HepG2 (cell line): Measurements from ENCODE around the gene TSPAN18. TPM values are rescaled to one million over a fixed set of nuclear protein-coding genes. Genes with fewer than 3 reads are reported as not detected.

Source experiments
- GTF3A ChIP-seq: sonication (generic); formaldehyde crosslinking; conservative IDR thresholded peaks from 2 replicates; pipeline ENCODE4 v1.4.0; 2020; ENCODE audit warnings: mild to moderate bottlenecking, missing genetic modification reagents
- KLF15 ChIP-seq: sonication (generic); formaldehyde crosslinking; IDR thresholded peaks from 2 replicates; pipeline ENCODE4 v1.8.1; 2023; ENCODE audit warnings: borderline replicate concordance, mild to moderate bottlenecking, inconsistent platforms, missing genetic modification reagents, mixed read lengths
- SIN3A ChIP-seq: IDR thresholded peaks from 2 replicates; pipeline ENCODE4 v1.6.1; 2011; ENCODE audit warnings: low read depth, mild to moderate bottlenecking, control low read depth, low read length, borderline replicate concordance
- ZNF121 ChIP-seq: sonication (generic); formaldehyde crosslinking; IDR thresholded peaks from 2 replicates; pipeline ENCODE4 v1.5.0; 2020; ENCODE audit warnings: mild to moderate bottlenecking, missing genetic modification reagents
- ZNF234 ChIP-seq: sonication (generic); formaldehyde crosslinking; conservative IDR thresholded peaks from 2 replicates; pipeline ENCODE4 v1.5.1; 2020; ENCODE audit warnings: mild to moderate bottlenecking, missing genetic modification reagents
- ZNF331 ChIP-seq: sonication (generic); formaldehyde crosslinking; IDR thresholded peaks from 2 replicates; pipeline ENCODE4 v1.4.0; 2020; ENCODE audit warnings: missing genetic modification reagents
- ZNF713 ChIP-seq: sonication (generic); formaldehyde crosslinking; IDR thresholded peaks from 2 replicates; pipeline ENCODE4 v1.4.0; 2020; ENCODE audit warnings: mild to moderate bottlenecking, missing genetic modification reagents
- polyA plus RNA-seq, 8 experiments: library from polyadenylated mRNA; depleted of rRNA in 3 of 8; stranded (reverse) in 7 of 8; unstranded in 1 of 8; fragments of >200 nt; fragmentation: Illumina TruSeq in 4 of 8; extraction: Trizol in 4 of 8; gene quantifications; 2 replicates each; pipeline versions ENCODE4 v1.2.1 to v1.2.3, GENCODE V29; 2011 to 2016; ENCODE audit warnings: low read depth in 4 of 8, missing spikeins in 1 of 8, mixed read lengths in 1 of 8; ENCODE audit not compliant: insufficient read depth in 1 of 8
- total RNA-seq, 5 experiments: library from RNA; depleted of rRNA; stranded (reverse); fragments of >200 nt; fragmentation: Illumina TruSeq; extraction: Trizol; gene quantifications; 2 replicates each; pipeline ENCODE4 v1.2.3, GENCODE V29; 2016; ENCODE audit warnings: low read depth in 1 of 5
- TF ChIP-seq, protein P1 (sequence below): sonication (generic); formaldehyde crosslinking; IDR thresholded peaks from 2 replicates; pipeline ENCODE4 v1.4.0; 2020; ENCODE audit warnings: mild to moderate bottlenecking, missing genetic modification reagents, borderline replicate concordance
- TF ChIP-seq, protein P2 (sequence below): IDR thresholded peaks from 2 replicates; pipeline ENCODE4 v1.6.1; 2016; ENCODE audit warnings: control low read depth
- TF ChIP-seq, protein P3 (sequence below): sonication (generic); formaldehyde crosslinking; conservative IDR thresholded peaks from 2 replicates; pipeline ENCODE4 v1.8.0; 2022; ENCODE audit warnings: mild to moderate bottlenecking, moderate library complexity, missing genetic modification reagents
- TF ChIP-seq, protein P4 (sequence below): sonication (generic); formaldehyde crosslinking; IDR thresholded peaks from 2 replicates; pipeline ENCODE4 v1.9.0; 2021; ENCODE audit warnings: missing genetic modification reagents, mild to moderate bottlenecking, borderline replicate concordance
- TF ChIP-seq, protein P5 (sequence below): sonication (generic); formaldehyde crosslinking; IDR thresholded peaks from 2 replicates; pipeline ENCODE4 v1.4.0; 2020; ENCODE audit warnings: mild to moderate bottlenecking, missing genetic modification reagents

The TSPAN18 gene
- total and polyA plus RNA-seq, 2 of the 13 experiments (the other 11 are each of a cell fraction or from before 2014, with no cell fraction given): not detected

DNA sequence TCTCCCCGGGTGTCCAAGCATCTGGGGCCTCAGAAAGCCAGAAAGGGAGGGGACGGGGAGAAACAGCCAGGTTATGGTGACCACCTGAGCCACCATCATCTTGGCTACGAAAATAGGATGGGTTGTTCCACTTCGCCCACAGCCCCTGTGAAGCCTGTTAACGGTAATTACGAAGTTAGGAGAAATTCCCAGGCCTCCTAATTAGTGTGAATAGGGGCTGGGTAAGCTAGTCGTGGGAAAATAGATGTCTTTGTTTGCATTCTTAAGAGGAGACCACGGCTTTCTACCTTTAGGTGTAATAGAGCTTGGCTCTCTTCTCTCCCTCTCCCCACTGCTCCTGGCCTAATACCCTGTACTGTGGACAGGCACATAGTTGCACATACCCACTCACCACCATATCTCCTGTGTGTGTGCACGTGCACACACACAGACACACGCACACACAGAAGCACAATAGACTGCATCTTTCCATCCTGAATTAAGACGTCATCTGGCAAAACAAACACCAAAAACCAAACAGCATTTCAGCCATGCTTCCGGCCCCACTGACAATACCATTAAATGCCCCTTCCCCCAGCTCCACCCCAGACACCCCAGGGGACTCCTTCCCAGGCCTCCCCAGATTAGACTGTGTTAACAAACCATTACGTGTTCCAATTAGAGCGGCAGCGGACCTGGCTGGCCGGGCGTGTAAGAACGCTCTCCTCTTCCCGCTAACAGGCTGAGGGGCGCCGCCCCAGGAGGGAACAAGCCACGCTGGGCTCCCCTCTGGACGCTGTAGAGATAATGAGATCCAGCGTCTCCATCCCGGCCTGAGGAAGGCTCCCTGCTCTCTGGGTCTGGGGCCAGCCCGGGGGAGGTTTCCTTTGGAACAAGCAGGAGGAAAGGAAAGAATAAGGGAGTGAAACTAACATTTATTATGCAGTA lies 151.1 kb downstream of the TSPAN18 start (continued):
- TF ChIP-seq, protein P1, sequence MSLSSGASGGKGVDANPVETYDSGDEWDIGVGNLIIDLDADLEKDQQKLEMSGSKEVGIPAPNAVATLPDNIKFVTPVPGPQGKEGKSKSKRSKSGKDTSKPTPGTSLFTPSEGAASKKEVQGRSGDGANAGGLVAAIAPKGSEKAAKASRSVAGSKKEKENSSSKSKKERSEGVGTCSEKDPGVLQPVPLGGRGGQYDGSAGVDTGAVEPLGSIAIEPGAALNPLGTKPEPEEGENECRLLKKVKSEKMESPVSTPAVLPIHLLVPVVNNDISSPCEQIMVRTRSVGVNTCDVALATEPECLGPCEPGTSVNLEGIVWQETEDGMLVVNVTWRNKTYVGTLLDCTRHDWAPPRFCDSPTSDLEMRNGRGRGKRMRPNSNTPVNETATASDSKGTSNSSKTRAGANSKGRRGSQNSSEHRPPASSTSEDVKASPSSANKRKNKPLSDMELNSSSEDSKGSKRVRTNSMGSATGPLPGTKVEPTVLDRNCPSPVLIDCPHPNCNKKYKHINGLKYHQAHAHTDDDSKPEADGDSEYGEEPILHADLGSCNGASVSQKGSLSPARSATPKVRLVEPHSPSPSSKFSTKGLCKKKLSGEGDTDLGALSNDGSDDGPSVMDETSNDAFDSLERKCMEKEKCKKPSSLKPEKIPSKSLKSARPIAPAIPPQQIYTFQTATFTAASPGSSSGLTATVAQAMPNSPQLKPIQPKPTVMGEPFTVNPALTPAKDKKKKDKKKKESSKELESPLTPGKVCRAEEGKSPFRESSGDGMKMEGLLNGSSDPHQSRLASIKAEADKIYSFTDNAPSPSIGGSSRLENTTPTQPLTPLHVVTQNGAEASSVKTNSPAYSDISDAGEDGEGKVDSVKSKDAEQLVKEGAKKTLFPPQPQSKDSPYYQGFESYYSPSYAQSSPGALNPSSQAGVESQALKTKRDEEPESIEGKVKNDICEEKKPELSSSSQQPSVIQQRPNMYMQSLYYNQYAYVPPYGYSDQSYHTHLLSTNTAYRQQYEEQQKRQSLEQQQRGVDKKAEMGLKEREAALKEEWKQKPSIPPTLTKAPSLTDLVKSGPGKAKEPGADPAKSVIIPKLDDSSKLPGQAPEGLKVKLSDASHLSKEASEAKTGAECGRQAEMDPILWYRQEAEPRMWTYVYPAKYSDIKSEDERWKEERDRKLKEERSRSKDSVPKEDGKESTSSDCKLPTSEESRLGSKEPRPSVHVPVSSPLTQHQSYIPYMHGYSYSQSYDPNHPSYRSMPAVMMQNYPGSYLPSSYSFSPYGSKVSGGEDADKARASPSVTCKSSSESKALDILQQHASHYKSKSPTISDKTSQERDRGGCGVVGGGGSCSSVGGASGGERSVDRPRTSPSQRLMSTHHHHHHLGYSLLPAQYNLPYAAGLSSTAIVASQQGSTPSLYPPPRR (CRISPR knock-in tag): no peak
- TF ChIP-seq ZNF234 (CRISPR knock-in tag) (no peak), ZNF121 (CRISPR knock-in tag) (no peak), KLF15 (CRISPR knock-in tag) (no peak), ZNF331 (CRISPR knock-in tag) (no peak), SIN3A (no peak), ZNF713 (CRISPR knock-in tag) (no peak), GTF3A (CRISPR knock-in tag) (no peak)
- TF ChIP-seq, protein P2, sequence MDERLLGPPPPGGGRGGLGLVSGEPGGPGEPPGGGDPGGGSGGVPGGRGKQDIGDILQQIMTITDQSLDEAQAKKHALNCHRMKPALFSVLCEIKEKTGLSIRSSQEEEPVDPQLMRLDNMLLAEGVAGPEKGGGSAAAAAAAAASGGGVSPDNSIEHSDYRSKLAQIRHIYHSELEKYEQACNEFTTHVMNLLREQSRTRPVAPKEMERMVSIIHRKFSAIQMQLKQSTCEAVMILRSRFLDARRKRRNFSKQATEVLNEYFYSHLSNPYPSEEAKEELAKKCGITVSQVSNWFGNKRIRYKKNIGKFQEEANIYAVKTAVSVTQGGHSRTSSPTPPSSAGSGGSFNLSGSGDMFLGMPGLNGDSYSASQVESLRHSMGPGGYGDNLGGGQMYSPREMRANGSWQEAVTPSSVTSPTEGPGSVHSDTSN (CRISPR knock-in tag): no peak
- TF ChIP-seq, protein P3, sequence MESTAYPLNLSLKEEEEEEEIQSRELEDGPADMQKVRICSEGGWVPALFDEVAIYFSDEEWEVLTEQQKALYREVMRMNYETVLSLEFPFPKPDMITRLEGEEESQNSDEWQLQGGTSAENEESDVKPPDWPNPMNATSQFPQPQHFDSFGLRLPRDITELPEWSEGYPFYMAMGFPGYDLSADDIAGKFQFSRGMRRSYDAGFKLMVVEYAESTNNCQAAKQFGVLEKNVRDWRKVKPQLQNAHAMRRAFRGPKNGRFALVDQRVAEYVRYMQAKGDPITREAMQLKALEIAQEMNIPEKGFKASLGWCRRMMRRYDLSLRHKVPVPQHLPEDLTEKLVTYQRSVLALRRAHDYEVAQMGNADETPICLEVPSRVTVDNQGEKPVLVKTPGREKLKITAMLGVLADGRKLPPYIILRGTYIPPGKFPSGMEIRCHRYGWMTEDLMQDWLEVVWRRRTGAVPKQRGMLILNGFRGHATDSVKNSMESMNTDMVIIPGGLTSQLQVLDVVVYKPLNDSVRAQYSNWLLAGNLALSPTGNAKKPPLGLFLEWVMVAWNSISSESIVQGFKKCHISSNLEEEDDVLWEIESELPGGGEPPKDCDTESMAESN: no peak
- TF ChIP-seq, protein P4, sequence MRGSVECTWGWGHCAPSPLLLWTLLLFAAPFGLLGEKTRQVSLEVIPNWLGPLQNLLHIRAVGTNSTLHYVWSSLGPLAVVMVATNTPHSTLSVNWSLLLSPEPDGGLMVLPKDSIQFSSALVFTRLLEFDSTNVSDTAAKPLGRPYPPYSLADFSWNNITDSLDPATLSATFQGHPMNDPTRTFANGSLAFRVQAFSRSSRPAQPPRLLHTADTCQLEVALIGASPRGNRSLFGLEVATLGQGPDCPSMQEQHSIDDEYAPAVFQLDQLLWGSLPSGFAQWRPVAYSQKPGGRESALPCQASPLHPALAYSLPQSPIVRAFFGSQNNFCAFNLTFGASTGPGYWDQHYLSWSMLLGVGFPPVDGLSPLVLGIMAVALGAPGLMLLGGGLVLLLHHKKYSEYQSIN (CRISPR knock-in tag): no peak
- TF ChIP-seq, protein P5, sequence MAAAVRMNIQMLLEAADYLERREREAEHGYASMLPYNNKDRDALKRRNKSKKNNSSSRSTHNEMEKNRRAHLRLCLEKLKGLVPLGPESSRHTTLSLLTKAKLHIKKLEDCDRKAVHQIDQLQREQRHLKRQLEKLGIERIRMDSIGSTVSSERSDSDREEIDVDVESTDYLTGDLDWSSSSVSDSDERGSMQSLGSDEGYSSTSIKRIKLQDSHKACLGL (CRISPR knock-in tag): no peak
